ENCODE measurements around the gene AKIRIN1.
"Not testable (repeated sequence)": the region's sequence is repeated elsewhere in the genome, so short reads cannot be mapped to it uniquely, and the experiment has no call there.

The AKIRIN1 gene

GRCh38 chr1:38997034-38997900 lies 6.2 kb downstream of the AKIRIN1 start:
- DNase-seq (ENCODE audit: low spot score): peak; percentile 43

- DNase-seq (ENCODE audit: low spot score): peak; percentile 59
These were observed 6.8 kb downstream of the AKIRIN1 start for GRCh38 chr1:38997901-38998190.

- no peak for DNase-seq (ENCODE audit: low spot score)
These were observed 10.7 kb downstream of the AKIRIN1 start for GRCh38 chr1:39001516-39002421.

GRCh38 chr1:39003281-39003680 lies 12.2 kb downstream of the AKIRIN1 start:
- DNase-seq (ENCODE audit: low spot score): no peak

GRCh38 chr1:39003794-39004193 lies 12.7 kb downstream of the AKIRIN1 start:
- no peak for DNase-seq (ENCODE audit: low spot score)

- DNase-seq (ENCODE audit: low spot score): no peak
These were observed 15.2 kb downstream of the AKIRIN1 start for GRCh38 chr1:39006287-39006686.

GRCh38 chr1:39006726-39007645 lies 15.9 kb downstream of the AKIRIN1 start:
- DNase-seq (ENCODE audit: low spot score): no peak

GRCh38 chr1:39014956-39015355 lies 23.9 kb downstream of the AKIRIN1 start:
- not testable (repeated sequence) for DNase-seq (ENCODE audit: low spot score)

GRCh38 chr1:39016604-39017171 lies 25.6 kb downstream of the AKIRIN1 start:
- no peak for DNase-seq (ENCODE audit: low spot score)

GRCh38 chr1:39017266-39017665 lies 26.2 kb downstream of the AKIRIN1 start:
- DNase-seq (ENCODE audit: low spot score): no peak

- DNase-seq (ENCODE audit: low spot score): not testable (repeated sequence)
These were observed 29.4 kb downstream of the AKIRIN1 start for GRCh38 chr1:39020494-39020893.

- DNase-seq (ENCODE audit: low spot score): no peak
These were observed 30.4 kb downstream of the AKIRIN1 start for GRCh38 chr1:39021426-39021825.

- DNase-seq (ENCODE audit: low spot score): no peak
These were observed 32.1 kb downstream of the AKIRIN1 start for GRCh38 chr1:39023140-39023539.

- peak; percentile 85 for DNase-seq (ENCODE audit: low spot score)
These were observed 35.2 kb downstream of the AKIRIN1 start, which contains the start of gene NDUFS5 for GRCh38 chr1:39026051-39026865. NDUFS5 (plus strand) TSS chr1:39026350; CDS start chr1:39028725, 2,375 bp downstream.

- DNase-seq (ENCODE audit: low spot score): no peak
These were observed 35.9 kb downstream of the AKIRIN1 start for GRCh38 chr1:39026866-39027507.

GRCh38 chr1:39034114-39034654 lies 43.1 kb downstream of the AKIRIN1 start:
- no peak for DNase-seq (ENCODE audit: low spot score)

- DNase-seq (ENCODE audit: low spot score): no peak
These were observed 45.6 kb downstream of the AKIRIN1 start for GRCh38 chr1:39036678-39037077.

GRCh38 chr1:39043513-39043912 lies 52.4 kb downstream of the AKIRIN1 start:
- DNase-seq (ENCODE audit: low spot score): no peak

- DNase-seq (ENCODE audit: low spot score): no peak
These were observed 53.7 kb downstream of the AKIRIN1 start for GRCh38 chr1:39044762-39045161.

GRCh38 chr1:39045231-39045630 lies 54.2 kb downstream of the AKIRIN1 start:
- DNase-seq (ENCODE audit: low spot score): no peak

Data from globus pallidus (tissue), 1 donor.